DMS53 treated with DMSO at 0.1 percent for 48 hours (cell line): ENCODE measurements around the gene SUSD4.

ENCODE experiments used
- DNase-seq: peaks from one replicate; lab custom pipeline; 2025; ENCODE audit not compliant: unreplicated experiment; lab: John Stamatoyannopoulos, UW

SUSD4 gene

DNA sequence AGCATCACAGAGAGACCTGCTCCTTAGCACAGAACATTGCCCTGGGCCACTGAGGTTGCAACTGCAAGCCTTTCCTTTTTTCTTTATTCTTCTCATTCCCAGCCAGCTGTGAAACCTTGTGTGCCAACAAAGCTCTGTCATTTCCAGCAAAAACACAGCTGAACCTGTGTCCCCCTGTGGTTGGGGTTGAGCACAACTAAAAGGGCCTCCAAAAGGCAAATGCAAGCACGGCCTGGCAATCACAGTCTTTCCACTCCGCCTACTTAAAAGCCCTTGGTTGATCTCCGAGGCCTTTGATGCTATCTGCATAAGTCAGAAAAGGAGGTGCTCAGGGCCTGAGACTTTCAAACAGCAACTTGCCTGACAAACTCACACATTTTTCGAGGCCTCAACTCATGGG, 32.7 kb downstream of the SUSD4 start:
- DNase-seq = no peak

DNA sequence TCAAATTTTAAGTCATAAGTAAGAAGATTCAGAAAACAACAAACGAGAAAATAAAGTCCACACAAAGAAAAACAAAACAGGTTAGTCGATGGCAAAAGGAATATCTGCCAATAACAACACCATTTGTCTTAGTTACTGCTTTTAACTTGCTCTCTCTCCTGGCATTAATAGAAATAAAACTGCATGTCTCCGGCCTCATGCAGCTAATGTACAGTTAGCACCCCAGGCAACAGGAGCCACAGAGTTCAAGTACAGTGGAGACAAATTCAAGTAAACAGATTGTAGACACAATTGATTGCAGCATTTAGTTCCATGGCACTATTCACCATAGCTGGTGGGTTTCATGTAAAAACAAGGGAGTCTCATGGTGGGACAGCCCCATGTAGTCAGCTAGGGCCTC, 33.5 kb downstream of the SUSD4 start:
- DNase-seq = no peak

DNA sequence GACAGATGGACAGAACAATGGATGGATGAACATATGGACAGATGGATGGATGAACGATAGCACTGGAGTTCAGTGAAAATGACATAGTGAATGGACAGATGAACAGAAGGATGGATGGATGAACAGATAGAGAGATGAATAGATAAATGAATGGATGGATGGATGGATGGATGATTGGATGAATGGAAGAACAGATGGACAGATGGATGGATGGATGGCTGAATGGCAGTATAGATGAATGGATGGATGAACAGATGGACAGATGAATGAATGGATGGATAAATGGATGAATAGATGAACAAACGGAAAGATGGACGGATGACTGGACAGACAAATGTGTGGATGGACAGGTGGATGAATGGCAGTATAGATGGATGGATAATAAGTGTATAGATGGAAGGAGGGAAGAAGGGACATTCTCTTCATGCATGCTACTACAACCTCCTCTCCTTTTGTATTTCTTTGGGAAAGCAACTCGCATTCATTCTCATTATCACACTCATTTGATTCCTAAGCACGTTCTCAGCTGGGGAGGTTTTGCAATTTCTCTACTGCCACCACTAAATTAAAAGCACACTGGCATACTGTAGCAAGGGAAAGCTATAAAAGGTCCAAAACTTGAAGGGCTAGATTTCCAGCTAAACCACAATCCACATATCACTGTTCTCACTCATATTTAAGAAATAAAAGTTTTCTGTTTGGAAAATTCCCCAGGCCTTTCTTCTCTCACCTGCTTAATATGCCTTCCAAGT, 34.1 kb downstream of the SUSD4 start:
- no peak for DNase-seq

DNA sequence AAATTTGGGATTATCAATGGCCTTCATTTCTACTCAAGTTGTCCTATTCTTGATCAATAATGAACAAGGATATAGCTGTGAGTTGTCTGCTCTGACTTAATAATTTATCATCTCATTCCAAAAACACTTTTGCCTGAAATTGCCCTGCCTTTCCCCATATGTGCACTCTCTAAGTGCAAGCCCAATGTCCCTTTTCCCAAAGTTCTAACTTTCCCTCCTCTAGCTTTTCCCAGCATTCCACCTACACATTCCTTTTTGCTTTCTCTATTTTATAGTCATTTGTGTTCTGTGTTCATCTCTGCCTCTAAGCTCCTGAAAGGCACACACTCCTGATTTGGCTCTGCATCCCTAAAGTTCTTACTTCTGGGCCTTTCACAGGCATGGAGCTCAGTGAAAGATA, 34.7 kb downstream of the SUSD4 start:
- DNase-seq = no peak

DNA sequence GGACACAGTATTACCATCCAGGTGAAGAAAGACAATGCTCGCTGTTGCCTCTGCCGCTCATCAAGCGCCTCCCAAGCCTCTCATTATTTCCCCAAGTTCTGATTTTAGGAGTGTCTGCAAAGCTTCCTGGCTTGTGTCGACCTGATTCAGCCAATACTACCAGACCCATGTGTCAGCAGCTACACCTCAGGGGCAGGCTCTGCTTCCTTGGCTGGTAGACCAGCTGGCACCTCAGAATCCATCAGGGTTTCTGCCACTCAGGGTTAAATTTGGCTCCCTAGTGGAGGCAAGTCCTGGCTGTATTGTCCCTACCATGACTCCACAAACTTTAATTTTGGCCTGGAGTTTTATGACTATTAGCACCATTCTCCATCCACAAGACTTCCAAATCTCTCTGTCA, 35.4 kb downstream of the SUSD4 start:
- DNase-seq = no peak

DNA sequence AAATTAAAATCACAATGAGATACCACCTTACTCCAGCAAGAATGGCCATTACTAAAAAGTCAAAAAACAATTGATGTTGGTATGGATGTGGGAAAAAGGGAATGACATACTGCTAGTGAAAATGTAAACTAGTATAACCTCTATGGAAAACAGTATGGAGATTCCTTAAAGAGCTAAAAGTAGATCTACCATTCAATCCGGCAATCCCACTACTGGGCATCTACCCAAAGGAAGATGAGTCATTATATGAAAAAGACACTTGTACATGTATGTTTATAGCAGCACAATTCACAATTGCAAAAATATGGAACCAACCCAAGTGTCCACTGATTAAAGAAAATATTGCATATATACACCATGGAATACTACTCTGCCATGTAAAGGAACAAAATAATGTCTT, 37.2 kb downstream of the SUSD4 start:
- no peak for DNase-seq

DNA sequence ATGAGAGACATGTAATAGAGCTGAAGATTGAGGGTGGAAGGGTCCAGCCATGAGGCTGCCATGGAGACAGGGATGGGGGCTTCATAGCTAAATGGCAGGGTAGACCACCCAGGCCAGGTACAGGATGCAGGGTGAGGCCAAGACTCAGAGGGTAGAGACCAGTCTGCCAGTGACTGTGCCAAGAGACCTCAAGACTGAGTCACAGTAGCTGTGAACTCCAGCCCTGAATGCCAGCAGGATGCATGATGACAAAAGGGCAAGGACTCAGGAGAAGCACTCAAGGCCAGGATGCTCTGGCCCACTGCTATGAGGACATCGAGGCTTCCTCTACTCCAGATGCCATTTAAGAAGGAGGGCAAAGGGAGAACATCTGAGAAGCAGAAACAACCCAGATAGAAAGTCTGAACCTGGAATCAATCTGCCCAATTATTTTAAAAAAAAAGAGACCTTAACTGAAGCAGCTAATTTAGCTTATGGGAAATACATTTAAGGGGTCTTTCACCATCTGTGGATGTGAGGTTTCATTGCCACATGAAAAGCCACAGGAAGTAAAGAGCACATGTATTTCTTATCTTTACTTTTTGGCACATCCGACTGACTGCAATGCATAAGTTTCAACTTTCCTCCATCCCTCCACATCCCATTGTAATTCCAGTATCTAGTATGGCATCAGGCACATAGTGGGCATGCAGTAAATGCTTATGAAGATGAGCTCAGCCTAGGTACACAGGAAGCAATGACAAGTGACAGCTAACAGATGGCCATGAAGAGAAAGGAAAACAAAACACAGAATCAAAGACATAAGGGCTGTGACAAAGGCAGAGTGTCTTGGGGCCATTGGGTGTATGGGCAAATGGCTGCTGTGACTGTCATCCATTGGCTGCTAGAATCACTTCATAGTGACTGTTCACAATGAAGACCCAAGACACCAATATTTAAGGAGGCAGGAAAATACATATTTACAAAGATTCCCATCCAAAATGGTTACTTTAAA, 40.2 kb downstream of the SUSD4 start:
- no peak for DNase-seq

DNA sequence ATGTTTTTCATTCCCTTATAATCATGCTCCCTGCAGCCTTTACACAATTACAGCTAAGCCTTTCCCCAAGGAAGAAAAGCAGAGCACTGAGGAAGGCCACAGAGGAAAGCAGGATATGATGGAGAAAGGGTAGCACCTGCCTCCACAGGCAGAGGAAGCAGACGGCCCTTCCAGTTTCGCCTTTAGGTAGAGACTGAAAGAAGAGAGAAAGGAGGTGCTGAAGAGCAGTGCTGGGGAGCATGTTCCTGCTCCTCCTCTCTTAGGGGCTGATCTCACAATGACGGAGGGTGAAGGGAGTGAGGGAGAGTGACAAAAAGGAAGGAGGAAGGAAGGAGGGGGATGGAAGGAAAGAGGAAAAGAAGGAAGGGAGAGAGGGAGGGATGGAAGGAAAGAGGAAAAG, 41.1 kb downstream of the SUSD4 start:
- no peak for DNase-seq

DNA sequence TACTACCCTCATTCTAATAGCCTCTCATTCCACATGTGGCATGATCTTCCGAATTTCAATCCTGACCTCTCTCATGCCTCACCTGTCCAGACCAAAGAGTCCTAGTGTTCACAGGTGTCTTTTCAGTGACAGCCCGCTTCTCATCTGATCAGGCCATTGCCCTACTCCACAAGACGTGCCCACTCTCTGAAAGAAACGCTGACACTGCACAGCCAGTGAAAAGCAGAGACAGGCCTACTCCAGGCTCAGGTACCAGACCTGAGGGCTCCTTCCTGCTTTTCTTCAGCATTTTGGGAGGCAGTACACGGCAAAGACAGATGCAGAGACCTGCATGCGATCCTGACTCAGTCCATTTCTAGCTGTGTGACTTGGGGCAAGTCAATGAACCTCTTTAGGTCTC, 43.0 kb downstream of the SUSD4 start:
- no peak for DNase-seq

DNA sequence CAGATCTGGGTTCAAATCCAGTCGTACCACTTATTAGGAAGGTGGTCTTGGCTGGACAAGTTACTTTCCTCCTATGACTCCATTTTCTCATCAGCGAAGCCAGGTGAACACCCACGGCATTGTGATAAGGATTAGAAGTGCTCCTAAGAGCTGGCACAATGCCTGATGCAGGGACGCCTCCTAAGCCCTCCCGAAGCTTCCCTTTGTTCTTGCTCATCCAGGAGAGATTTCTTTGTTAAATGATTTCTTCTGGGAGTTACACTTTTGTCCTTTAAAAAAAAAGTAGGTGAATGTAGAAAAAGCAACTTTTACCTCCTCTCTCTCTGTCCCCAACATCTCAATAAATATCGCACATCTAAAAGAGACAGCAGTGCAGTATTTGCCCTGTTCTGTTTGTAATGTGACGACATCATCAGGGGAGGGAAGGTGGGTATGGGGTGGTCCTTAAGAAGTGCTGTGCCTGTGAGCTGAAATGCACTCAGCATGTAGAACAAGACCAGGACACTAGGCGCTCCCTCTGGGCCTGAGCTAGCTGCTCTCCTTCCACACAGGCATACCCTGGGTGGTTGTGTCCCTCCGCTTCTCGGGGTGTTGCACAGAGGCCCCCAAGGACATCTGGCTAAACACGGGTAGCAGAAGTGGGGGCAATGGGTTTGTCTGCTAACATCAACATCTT, 43.9 kb downstream of the SUSD4 start:
- no peak for DNase-seq

DNA sequence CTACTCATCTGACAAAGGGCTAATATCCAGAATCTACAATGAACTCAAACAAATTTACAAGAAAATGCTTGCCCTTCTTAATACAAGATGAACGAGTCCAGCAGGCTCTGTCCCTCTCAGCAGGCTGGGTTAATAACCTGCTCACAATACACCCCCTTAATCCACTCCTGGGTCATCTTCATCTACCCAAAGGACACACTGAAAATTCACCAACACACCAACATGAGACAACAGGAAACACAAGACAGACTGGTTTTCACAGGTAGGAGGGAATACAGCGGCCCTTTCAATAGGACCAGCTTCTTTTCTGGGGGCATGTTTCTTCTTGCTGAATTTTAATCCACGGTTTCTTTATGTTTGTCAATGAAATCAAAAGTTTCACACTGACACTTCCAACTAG, 44.6 kb downstream of the SUSD4 start:
- DNase-seq = no peak

DNA sequence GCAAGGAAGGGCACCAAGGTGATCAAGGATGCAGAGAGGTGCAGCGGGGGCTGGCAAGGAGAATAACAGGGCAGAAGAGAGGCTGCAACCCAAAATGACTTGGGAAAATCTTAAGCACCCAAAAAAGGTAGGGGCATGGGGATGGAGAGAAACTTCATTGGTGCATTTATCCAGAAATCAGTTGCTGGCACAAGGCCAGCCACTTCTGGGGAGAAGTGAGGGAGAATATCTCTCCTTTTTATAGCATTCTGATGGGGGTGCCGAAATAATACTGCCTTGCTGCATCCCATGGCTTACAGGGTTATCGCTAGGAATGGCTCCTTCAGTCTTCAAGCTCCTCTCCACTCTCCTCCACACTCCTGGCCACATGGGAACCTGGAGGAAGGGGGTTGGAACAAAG, 47.9 kb downstream of the SUSD4 start:
- no peak for DNase-seq

DNA sequence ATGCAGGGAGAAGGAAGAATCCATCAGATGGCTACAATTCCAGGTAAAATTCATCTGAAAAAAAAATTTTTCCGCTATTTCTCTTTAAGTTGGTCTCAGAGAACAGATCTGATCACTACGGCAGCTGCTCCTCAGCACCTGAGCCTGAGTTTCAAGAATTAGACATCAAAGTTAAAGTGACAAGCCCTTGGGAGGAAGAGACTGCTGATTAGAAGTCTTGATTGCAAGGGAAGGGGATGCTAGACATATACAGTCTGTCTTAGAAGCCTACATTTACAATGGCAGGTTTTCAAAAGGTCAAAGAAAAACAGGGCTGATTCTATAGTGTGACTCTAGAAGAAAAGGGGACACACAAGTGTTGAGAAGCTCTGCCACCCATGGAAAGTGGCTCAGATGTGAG, 48.3 kb downstream of the SUSD4 start:
- no peak for DNase-seq

DNA sequence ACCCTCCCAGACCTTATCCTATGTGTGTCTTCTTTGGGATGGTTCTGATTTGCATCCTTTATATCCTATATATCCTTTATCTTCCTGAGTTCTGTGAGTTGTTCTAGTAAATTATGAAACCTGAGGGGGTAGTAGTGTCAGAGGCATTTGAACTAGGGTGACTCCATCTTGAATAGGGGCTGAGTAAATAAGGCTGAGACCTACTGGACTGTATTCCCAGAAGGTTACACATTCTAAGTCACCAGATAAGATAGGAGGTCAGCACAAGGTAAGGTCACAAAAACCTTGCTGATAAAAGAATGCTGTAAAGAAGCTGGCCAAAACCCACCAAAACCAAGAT, 50.6 kb downstream of the SUSD4 start:
- no peak for DNase-seq

DNA sequence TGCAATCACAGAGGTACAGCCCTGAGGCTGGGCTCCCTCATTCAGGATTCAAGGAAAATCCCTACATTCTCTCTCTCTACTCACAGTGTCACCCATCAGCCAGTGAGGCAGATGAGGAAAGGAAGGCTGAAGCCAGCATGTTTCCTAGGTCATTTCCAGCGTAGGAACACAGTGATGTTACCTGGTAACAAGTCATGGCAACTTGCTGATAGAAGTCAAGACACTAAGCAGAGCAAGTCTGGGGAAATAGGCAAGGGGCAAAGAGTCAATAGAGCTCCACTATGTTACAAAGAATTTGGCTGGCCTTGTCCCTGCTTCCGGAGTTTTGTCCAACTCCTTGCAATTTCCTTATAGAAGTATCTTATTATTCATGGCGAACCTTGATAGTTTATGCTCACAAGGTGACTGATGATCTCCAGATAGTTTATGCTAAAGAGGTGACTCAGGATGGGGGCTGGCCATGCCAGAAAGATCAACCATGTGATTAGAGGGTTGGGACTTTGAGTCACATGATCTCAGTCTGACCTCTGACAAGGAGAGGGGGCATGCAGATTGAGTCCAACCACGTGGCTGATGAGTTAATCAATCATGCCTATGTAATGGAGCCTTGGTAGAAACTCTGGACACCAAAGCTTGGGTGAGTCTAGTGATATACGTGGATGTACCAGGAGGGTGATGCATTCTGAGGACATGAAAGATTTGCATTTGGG, 51.1 kb downstream of the SUSD4 start:
- no peak for DNase-seq

DNA sequence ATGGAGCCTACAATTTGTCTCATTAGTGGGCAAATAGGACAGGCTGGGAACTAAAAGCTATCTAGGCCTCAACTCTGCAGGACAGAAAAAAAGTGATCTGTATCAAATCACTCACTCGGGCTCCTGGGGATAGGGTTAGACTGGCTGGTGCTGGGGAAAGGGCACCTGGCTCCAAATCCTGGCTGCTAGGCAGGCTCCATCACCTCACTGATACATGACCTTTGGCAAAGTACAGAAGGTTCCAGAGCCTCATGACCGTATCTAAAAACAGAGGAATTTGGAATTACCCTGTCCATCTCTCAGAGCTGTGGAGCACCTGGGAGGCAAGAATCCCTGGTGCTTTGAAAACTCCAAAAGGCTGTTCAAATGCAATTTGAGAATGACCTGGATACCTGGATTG, 51.7 kb downstream of the SUSD4 start:
- DNase-seq = no peak

DNA sequence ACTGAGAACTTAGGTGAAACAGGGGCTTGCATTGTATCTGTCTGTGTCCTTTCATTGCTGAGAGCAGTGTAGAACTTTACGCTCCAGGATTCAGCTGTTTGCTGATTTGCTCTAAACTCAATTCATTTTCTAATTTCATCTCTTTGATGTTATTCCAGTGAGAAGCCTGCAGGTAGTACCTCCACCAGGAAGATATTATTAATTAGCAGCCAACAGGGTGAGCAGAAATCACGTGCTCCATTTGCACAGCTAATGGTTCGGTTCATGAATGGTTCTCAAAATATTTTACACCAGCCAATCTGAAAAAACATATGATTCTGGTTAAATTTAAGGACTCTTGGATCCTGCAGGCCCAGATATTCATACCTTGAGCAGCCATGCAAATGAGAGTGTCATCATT, 52.1 kb downstream of the SUSD4 start:
- no peak for DNase-seq

DNA sequence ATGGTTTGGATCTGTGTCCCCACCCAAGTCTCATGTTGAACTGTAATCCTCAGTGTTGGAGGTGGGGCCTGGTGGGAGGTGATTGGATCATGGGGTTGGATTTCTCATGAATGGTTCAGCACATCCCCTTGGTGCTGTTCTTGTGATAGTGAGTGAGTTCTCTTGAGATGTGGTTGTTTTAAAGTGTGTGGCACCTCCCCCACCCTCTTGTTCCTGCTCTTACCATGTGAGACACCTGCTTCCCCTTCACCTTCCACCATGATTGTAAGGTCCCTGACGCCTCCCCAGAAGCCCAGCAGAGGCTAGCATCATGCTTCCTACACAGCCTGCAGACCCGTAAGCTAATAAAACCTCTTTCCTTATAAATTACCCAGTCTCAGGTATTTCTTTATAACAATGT, 55.8 kb downstream of the SUSD4 start:
- no peak for DNase-seq

DNA sequence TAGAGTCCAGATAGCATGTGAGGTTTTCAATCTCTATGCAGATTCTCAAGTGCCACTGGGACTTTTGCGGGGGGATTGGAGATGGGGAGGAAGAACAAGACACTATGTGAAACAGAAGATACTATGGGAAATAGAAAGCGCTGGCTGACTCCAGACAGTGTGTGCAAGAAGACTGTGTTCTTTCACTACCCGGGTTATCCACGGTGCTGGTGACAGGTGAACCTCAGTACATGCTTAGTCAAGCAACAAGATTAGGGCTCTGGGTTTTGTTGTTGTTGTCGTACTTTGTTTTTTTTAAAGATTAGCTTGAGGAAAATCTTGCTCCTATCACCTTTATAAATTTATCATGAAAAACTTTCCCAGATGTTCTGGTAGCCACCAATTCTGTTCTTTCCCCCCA, 56.4 kb downstream of the SUSD4 start:
- DNase-seq = no peak

DNA sequence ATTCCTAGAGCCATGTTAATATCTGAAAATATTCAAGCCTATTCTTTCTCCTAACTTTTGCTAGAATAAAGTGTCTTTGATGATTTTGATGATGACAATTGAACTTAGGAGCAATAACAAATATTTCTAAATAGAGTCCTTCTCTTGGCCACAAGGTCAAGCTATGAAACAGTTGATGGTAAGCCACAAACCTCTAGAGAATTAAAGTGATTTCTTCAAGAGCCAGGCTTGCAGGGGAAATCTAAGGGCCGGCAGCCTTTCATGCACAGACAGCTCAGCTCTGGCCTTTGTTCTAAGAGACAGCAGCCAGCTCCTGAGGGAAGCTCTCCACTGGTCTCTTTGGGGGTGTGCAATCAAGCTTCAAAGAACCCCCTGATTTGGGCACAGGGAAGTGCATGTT, 59.0 kb downstream of the SUSD4 start:
- no peak for DNase-seq

DNA sequence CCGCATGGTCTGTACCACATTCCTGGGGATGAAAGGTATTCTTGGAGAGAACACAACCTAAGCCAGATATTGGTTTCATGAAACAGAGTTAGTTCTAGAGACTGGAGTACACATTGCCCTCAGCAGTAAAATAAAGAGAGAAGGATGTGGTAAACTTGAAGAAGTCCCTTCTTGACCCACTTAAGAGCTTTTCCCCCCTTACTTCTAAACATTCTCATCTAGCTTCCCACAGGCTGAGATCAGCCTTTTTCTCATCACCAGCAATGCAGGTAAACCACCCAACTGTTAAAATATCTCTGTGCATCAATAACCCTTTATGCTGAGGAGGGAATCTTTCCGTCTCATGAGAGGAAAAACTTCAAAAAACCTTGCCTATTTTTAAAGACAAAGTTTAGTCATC, 62.6 kb downstream of the SUSD4 start:
- DNase-seq = no peak
